ENCODE data around the gene VAV2.

GRCh38 chr9:133806623-133807010, 185.5 kb downstream of the VAV2 start:
- no peak for TF ChIP-seq CTCF (IDR thresholded peaks at IDR 0.05)
- no peak for TF ChIP-seq POLR2A (IDR thresholded peaks at IDR 0.05)

Measured in uterus (tissue), 2 donors.